Measurements from ENCODE around the gene PARD6G.

- TF ChIP-seq CTCF (IDR thresholded peaks at IDR 0.05) = no peak
- TF ChIP-seq POLR2A (IDR thresholded peaks at IDR 0.05) = no peak
- no peak for TF ChIP-seq POLR2AphosphoS5 (IDR thresholded peaks at IDR 0.05)
- TF ChIP-seq EP300 (IDR thresholded peaks at IDR 0.05) = no peak
Observed at GRCh38 chr18:80179857-80180558, 67.3 kb downstream of the PARD6G start.

All from upper lobe of left lung (tissue), 4 donors.